Measurements from ENCODE around the gene CORO2A. TPM values are rescaled to one million over a fixed set of nuclear protein-coding genes. Genes with fewer than 3 reads are reported as not detected.

Gene CORO2A
- total and polyA plus RNA-seq, 2 of the 13 experiments (the other 11 are each of a cell fraction or from before 2014, with no cell fraction given) = 14.4 to 15.3 TPM

DNA sequence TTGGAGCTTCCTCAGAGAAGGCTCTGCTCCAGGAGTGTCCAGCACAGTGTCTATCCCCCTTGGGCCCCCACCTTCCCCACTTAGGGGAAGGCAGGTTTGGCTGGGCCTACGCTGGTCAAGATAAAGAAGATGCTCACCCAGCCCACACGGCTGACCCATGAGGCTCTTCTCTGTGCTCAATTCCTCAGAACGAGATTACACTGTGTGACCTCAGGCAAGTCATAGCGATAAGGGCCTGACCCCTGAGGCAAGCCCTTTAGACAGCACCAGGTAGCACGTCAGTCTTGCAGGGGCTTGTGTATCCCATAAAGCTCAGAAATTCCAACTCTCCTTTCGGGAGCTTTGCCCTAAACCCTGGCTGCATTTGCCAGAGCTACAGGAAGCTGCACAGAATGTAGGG, 32.6 kb downstream of the CORO2A start:
- BruUV-seq (replicated peaks) = no TSS peak
- Histone ChIP-seq H3K4me3 (replicated peaks in 1 of 3; ENCODE audit: insufficient read depth in 1 of 3, low read depth in 2 of 3, low read length in 3 of 3) (no peak overlapping the region), H3K9ac (ENCODE audit: insufficient read depth, low read depth, low read length) (no peak overlapping the region), H3K4me1 (ENCODE audit: insufficient read depth, low read length) (peaks cover 57% of the 10 kb centered on the region), H3K79me2 (ENCODE audit: insufficient read depth, low read length) (peaks cover 9% of the 10 kb centered on the region), H3K4me2 (ENCODE audit: low read depth, low read length) (no peak overlapping the region), H2AFZ (ENCODE audit: low read length) (no peak overlapping the region), H3K27me3 (ENCODE audit: control insufficient read depth in 1 of 2, insufficient read depth in 2 of 2, low read length in 2 of 2) (no peaks in the 10 kb centered on the region), H4K20me1 (ENCODE audit: insufficient read depth, low read length) (no peaks in the 10 kb centered on the region), H3K9me3 (ENCODE audit: low read length) (no peaks in the 10 kb centered on the region), H3K27ac (ENCODE audit: extremely low read length, insufficient read depth, low read length) (no peak overlapping the region), H3K36me3 (replicated peaks in 1 of 2; ENCODE audit: control insufficient read depth in 1 of 2, insufficient read depth in 2 of 2, low read length in 2 of 2) (peaks cover 5 to 15% of the 10 kb centered on the region in 2 experiments; a peak in 3 of 5 replicates)
- DNase-seq (ENCODE audit: low spot score) (no peak), FAIRE-seq (no peak), ATAC-seq (no peak)
- 98% methylated on average over 4 of the region's 6 CpGs for WGBS (ENCODE audit: low lambda C conversion rate)
- ChIA-PET CTCF (ENCODE audit: low intra/inter-chr PET ratio, low total read pairs) (no interaction called here), POLR2A (interaction anchor here (1.9 kb wide), 1 partner anchor 31 kb away, joined by 7 read pairs; no protein-coding TSS in a partner anchor)
- in situ Hi-C loops (cut with HindIII; ENCODE audit: extremely low pct_ligation_motif_present, low pct_unique_long_range_greater_than_20kb) = no loop called here
- intact Hi-C loops (cut with micrococcal nuclease; ENCODE audit: unreplicated experiment) = loop anchor here (10.0 kb wide), 1 partner anchor 45 kb away; the partner anchor contains the start of gene TRIM14
- TF ChIP-seq ZFP90 (CRISPR knock-in tag; IDR thresholded peaks at IDR 0.05; ENCODE audit: borderline replicate concordance) = no peak
- TF ChIP-seq, protein P1, sequence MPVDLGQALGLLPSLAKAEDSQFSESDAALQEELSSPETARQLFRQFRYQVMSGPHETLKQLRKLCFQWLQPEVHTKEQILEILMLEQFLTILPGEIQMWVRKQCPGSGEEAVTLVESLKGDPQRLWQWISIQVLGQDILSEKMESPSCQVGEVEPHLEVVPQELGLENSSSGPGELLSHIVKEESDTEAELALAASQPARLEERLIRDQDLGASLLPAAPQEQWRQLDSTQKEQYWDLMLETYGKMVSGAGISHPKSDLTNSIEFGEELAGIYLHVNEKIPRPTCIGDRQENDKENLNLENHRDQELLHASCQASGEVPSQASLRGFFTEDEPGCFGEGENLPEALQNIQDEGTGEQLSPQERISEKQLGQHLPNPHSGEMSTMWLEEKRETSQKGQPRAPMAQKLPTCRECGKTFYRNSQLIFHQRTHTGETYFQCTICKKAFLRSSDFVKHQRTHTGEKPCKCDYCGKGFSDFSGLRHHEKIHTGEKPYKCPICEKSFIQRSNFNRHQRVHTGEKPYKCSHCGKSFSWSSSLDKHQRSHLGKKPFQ (CRISPR knock-in tag; IDR thresholded peaks at IDR 0.05; ENCODE audit: insufficient replicate concordance) = no peak
- TF ChIP-seq ZNF230 (CRISPR knock-in tag; IDR thresholded peaks at IDR 0.05) = no peak
- no peak for TF ChIP-seq XRCC5 (optimal IDR thresholded peaks at IDR 0.05; ENCODE audit: low read length)
- no peak for TF ChIP-seq CHD4 (IDR thresholded peaks at IDR 0.05; ENCODE audit: borderline replicate concordance, low read length)
- TF ChIP-seq ZNF180 (CRISPR knock-in tag; IDR thresholded peaks at IDR 0.05; ENCODE audit: borderline replicate concordance, low read depth) = no peak
- TF ChIP-seq CENPT (CRISPR knock-in tag; IDR thresholded peaks at IDR 0.05; ENCODE audit: low read depth) = no peak
- TF ChIP-seq ZNF704 (CRISPR knock-in tag; IDR thresholded peaks at IDR 0.05; ENCODE audit: borderline replicate concordance) = no peak
- TF ChIP-seq NFKB2 (CRISPR knock-in tag; IDR thresholded peaks at IDR 0.05; ENCODE audit: borderline replicate concordance) = no peak
- TF ChIP-seq MXI1 (IDR thresholded peaks at IDR 0.05; ENCODE audit: borderline replicate concordance, low read depth, low read length) = no peak
- TF ChIP-seq, protein P2, sequence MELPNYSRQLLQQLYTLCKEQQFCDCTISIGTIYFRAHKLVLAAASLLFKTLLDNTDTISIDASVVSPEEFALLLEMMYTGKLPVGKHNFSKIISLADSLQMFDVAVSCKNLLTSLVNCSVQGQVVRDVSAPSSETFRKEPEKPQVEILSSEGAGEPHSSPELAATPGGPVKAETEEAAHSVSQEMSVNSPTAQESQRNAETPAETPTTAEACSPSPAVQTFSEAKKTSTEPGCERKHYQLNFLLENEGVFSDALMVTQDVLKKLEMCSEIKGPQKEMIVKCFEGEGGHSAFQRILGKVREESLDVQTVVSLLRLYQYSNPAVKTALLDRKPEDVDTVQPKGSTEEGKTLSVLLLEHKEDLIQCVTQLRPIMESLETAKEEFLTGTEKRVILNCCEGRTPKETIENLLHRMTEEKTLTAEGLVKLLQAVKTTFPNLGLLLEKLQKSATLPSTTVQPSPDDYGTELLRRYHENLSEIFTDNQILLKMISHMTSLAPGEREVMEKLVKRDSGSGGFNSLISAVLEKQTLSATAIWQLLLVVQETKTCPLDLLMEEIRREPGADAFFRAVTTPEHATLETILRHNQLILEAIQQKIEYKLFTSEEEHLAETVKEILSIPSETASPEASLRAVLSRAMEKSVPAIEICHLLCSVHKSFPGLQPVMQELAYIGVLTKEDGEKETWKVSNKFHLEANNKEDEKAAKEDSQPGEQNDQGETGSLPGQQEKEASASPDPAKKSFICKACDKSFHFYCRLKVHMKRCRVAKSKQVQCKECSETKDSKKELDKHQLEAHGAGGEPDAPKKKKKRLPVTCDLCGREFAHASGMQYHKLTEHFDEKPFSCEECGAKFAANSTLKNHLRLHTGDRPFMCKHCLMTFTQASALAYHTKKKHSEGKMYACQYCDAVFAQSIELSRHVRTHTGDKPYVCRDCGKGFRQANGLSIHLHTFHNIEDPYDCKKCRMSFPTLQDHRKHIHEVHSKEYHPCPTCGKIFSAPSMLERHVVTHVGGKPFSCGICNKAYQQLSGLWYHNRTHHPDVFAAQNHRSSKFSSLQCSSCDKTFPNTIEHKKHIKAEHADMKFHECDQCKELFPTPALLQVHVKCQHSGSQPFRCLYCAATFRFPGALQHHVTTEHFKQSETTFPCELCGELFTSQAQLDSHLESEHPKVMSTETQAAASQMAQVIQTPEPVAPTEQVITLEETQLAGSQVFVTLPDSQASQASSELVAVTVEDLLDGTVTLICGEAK (IDR thresholded peaks at IDR 0.05) = no peak
- TF ChIP-seq, protein P2 (CRISPR knock-in tag; IDR thresholded peaks at IDR 0.05) = no peak
- TF ChIP-seq SIX1 (CRISPR knock-in tag; IDR thresholded peaks at IDR 0.05; ENCODE audit: borderline replicate concordance) = no peak

Data from HepG2 (cell line).